Measurements from ENCODE around the gene FAM118B. TPM values are rescaled to one million over a fixed set of nuclear protein-coding genes. Genes with fewer than 3 reads are reported as not detected.

FAM118B gene
- total and polyA plus RNA-seq, 4 donors = 3.7 to 12.0 (median 6.6) TPM

DNA sequence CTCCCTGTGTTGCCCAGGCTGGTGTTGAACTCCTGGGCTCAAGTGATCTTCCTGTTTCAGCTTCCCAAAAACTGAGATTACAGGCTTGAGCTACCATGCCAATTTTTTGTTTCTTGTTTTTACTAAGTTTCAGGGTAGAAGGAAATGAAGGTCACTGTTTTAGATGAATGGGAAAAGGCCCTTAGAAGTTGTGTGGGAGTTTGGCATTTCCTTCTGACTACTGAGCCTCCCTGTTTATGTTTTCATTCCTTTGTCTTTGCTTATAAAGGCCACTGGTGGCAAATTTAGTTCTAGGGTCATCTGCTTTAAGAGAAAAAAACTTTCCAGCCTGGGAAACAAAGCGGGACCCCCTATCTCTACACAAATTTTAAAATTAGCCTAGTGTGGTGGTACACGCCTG is 35.1 kb downstream of the FAM118B start:
- H3K4me3 ChIP-seq (ENCODE audit: low read depth in 1 of 3, low read length in 3 of 3) = no peak overlapping the region
- no peaks in the 10 kb centered on the region for H3K9me3 ChIP-seq (ENCODE audit: control insufficient read depth in 4 of 4, low read length in 3 of 4)
- no peak overlapping the region for H3K27ac ChIP-seq (ENCODE audit: low read depth in 1 of 2, low read length in 2 of 2)
- no peak for DNase-seq (ENCODE audit: low spot score)
- peaks cover 0 to 1% (median 0%) of the 10 kb centered on the region in 4 donors for H3K4me1 ChIP-seq (ENCODE audit: control insufficient read depth in 4 of 4, insufficient read depth in 4 of 4, low read length in 3 of 4)
- no peak overlapping the region for H3K9ac ChIP-seq (ENCODE audit: low read depth in 1 of 2, low read length in 2 of 2)
- no peaks in the 10 kb centered on the region for H3K27me3 ChIP-seq (ENCODE audit: control insufficient read depth in 4 of 4, insufficient read depth in 4 of 4, low read length in 3 of 4)
- WGBS = 86% methylated on average over 2 of the region's 2 CpGs
- H3K36me3 ChIP-seq (ENCODE audit: control insufficient read depth in 4 of 4, insufficient read depth in 3 of 4, low read depth in 1 of 4, low read length in 3 of 4) = peaks cover 0 to 13% (median 11%) of the 10 kb centered on the region in 4 donors
- TF ChIP-seq JUND (IDR thresholded peaks at IDR 0.05) = no peak
- no peak for TF ChIP-seq FOXA1 (IDR thresholded peaks at IDR 0.05)
- no peak for TF ChIP-seq TAF1 (conservative IDR thresholded peaks at IDR 0.05)
- TF ChIP-seq HNF4A (conservative IDR thresholded peaks at IDR 0.05) = no peak
- TF ChIP-seq, protein P1, sequence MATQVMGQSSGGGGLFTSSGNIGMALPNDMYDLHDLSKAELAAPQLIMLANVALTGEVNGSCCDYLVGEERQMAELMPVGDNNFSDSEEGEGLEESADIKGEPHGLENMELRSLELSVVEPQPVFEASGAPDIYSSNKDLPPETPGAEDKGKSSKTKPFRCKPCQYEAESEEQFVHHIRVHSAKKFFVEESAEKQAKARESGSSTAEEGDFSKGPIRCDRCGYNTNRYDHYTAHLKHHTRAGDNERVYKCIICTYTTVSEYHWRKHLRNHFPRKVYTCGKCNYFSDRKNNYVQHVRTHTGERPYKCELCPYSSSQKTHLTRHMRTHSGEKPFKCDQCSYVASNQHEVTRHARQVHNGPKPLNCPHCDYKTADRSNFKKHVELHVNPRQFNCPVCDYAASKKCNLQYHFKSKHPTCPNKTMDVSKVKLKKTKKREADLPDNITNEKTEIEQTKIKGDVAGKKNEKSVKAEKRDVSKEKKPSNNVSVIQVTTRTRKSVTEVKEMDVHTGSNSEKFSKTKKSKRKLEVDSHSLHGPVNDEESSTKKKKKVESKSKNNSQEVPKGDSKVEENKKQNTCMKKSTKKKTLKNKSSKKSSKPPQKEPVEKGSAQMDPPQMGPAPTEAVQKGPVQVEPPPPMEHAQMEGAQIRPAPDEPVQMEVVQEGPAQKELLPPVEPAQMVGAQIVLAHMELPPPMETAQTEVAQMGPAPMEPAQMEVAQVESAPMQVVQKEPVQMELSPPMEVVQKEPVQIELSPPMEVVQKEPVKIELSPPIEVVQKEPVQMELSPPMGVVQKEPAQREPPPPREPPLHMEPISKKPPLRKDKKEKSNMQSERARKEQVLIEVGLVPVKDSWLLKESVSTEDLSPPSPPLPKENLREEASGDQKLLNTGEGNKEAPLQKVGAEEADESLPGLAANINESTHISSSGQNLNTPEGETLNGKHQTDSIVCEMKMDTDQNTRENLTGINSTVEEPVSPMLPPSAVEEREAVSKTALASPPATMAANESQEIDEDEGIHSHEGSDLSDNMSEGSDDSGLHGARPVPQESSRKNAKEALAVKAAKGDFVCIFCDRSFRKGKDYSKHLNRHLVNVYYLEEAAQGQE (IDR thresholded peaks at IDR 0.05) = no peak
- no peak for TF ChIP-seq RAD21 (IDR thresholded peaks at IDR 0.05)
- TF ChIP-seq FOXA2 (IDR thresholded peaks at IDR 0.05) = no peak
- TF ChIP-seq, protein P2, sequence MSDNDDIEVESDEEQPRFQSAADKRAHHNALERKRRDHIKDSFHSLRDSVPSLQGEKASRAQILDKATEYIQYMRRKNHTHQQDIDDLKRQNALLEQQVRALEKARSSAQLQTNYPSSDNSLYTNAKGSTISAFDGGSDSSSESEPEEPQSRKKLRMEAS (IDR thresholded peaks at IDR 0.05) = no peak
- TF ChIP-seq, protein P3, sequence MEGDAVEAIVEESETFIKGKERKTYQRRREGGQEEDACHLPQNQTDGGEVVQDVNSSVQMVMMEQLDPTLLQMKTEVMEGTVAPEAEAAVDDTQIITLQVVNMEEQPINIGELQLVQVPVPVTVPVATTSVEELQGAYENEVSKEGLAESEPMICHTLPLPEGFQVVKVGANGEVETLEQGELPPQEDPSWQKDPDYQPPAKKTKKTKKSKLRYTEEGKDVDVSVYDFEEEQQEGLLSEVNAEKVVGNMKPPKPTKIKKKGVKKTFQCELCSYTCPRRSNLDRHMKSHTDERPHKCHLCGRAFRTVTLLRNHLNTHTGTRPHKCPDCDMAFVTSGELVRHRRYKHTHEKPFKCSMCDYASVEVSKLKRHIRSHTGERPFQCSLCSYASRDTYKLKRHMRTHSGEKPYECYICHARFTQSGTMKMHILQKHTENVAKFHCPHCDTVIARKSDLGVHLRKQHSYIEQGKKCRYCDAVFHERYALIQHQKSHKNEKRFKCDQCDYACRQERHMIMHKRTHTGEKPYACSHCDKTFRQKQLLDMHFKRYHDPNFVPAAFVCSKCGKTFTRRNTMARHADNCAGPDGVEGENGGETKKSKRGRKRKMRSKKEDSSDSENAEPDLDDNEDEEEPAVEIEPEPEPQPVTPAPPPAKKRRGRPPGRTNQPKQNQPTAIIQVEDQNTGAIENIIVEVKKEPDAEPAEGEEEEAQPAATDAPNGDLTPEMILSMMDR (IDR thresholded peaks at IDR 0.05; ENCODE audit: low read depth, low read length, missing input control) = no peak
- TF ChIP-seq SP1 (IDR thresholded peaks at IDR 0.05) = no peak

DNA sequence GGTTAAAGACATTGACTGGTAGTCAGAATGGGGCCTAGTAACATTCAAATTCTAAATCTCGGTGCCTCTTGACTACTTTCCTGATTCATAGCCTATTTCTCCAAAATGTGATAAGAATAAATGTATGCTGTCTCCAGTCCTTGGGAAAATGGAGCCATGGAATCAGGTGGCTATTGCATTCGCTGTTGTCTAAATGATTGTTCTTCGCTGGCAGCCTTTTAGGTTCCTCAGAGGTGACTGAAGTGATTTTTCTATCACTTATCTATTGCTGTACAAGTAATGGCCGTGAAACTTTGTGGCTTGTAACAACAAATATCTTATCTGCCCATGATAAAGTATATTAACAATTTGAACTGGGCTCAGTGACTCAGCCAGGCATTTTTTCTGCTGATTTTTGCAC is 41.7 kb downstream of the FAM118B start:
- TF ChIP-seq FOXA1 (IDR thresholded peaks at IDR 0.05) = no peak
- no peak for TF ChIP-seq EGR1 (IDR thresholded peaks at IDR 0.05; ENCODE audit: low read depth in 2 of 2)
- TF ChIP-seq, protein P4, sequence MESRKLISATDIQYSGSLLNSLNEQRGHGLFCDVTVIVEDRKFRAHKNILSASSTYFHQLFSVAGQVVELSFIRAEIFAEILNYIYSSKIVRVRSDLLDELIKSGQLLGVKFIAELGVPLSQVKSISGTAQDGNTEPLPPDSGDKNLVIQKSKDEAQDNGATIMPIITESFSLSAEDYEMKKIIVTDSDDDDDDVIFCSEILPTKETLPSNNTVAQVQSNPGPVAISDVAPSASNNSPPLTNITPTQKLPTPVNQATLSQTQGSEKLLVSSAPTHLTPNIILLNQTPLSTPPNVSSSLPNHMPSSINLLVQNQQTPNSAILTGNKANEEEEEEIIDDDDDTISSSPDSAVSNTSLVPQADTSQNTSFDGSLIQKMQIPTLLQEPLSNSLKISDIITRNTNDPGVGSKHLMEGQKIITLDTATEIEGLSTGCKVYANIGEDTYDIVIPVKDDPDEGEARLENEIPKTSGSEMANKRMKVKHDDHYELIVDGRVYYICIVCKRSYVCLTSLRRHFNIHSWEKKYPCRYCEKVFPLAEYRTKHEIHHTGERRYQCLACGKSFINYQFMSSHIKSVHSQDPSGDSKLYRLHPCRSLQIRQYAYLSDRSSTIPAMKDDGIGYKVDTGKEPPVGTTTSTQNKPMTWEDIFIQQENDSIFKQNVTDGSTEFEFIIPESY (IDR thresholded peaks at IDR 0.05) = no peak
- no peak for TF ChIP-seq NR2F2 (IDR thresholded peaks at IDR 0.05)
- TF ChIP-seq, protein P3 (IDR thresholded peaks at IDR 0.05; ENCODE audit: low read depth, low read length, missing input control) = no peak
- TF ChIP-seq RXRA (IDR thresholded peaks at IDR 0.05) = no peak
- WGBS = 93% methylated on average over 4 of the region's 4 CpGs
- Histone ChIP-seq H3K9me3 (ENCODE audit: control insufficient read depth in 4 of 4, low read length in 3 of 4) (no peaks in the 10 kb centered on the region), H3K27ac (ENCODE audit: low read depth in 1 of 2, low read length in 2 of 2) (no peak overlapping the region), H3K4me1 (ENCODE audit: control insufficient read depth in 4 of 4, insufficient read depth in 4 of 4, low read length in 3 of 4) (peaks cover 0 to 6% (median 2%) of the 10 kb centered on the region in 4 donors), H3K9ac (ENCODE audit: low read depth in 1 of 2, low read length in 2 of 2) (no peak overlapping the region), H3K4me3 (ENCODE audit: low read depth in 1 of 3, low read length in 3 of 3) (no peak overlapping the region), H3K27me3 (ENCODE audit: control insufficient read depth in 4 of 4, insufficient read depth in 4 of 4, low read length in 3 of 4) (no peaks in the 10 kb centered on the region), H3K36me3 (ENCODE audit: control insufficient read depth in 4 of 4, insufficient read depth in 3 of 4, low read depth in 1 of 4, low read length in 3 of 4) (peaks cover 0 to 13% (median 10%) of the 10 kb centered on the region in 4 donors)
- DNase-seq (ENCODE audit: low spot score) = no peak
